Right lobe of liver (tissue), 6 donors: ENCODE results near the gene GCNT3. TPM values are rescaled to one million over a fixed set of nuclear protein-coding genes. Genes with fewer than 3 reads are reported as not detected.

Experiments used
- ATAC-seq, 4 donors: fragments of 200-7000 bp; cut with Tn5 transposase; one replicate each; pipeline ENCODE4 v1.9.1; 2020; ENCODE audit warnings: mild to moderate bottlenecking in 4 of 4, moderate library complexity in 4 of 4
- DNase-seq, 3 donors: peaks; one replicate each; pipeline ENCODE4 v3.0.0-alpha.2; 2020
- H3K27ac ChIP-seq, 3 donors: fragments of 200-600 bp; one replicate each; pipeline ENCODE4 v1.8.0; 2022
- H3K27me3 ChIP-seq, 2 donors: fragments of 200-600 bp; one replicate each; pipeline ENCODE4 v1.8.0; 2022
- H3K36me3 ChIP-seq, 4 donors: fragments of 200-600 bp; sonication (generic) in 1 of 4; one replicate each; pipeline versions ENCODE4 v1.5.1 to v1.8.0; 2017 to 2022; ENCODE audit warnings: control low read depth in 1 of 4
- H3K4me1 ChIP-seq, 4 donors: fragments of 200-600 bp; sonication (generic) in 1 of 4; one replicate each; pipeline versions ENCODE4 v1.5.1 to v1.8.0; 2017 to 2022; ENCODE audit warnings: control low read depth in 1 of 4
- H3K4me3 ChIP-seq, 3 donors: fragments of 200-600 bp; one replicate each; pipeline ENCODE4 v1.8.0; 2022
- H3K9me3 ChIP-seq, 4 donors: fragments of 200-600 bp; sonication (generic) in 1 of 4; one replicate each; pipeline versions ENCODE4 v1.5.1 to v1.8.0; 2017 to 2022; ENCODE audit warnings: control low read depth in 1 of 4
- POLR2A ChIP-seq: fragments of 450-650 bp; IDR thresholded peaks from one replicate; pipeline ENCODE4 v1.6.1; 2017; ENCODE audit warnings: antibody characterized with exemption, mild to moderate bottlenecking
- WGBS: methylation state at CpG from one replicate; pipeline ENCODE4 v1.1.6; 2018; ENCODE audit warnings: low coverage, low lambda C conversion rate; ENCODE audit not compliant: insufficient coverage; ENCODE audit errors: missing lambda C conversion rate; 5-methylcytosine and 5-hydroxymethylcytosine counted together
- intact Hi-C, 2 donors: fragments of 100-400 bp; cut with DNase I; formaldehyde crosslinking; loops; one replicate each; pipeline versions ENCODE4 v1.11.2 to v1.14.1; 2022
- total RNA-seq, 6 experiments: library from RNA; depleted of rRNA in 2 of 6; stranded (reverse); fragments of >200 nt in 2 of 6; fragmentation: NEBNext Ultra II Directional in 3 of 6; extraction: Animal tissue kit (Norgen Biotek cat#: 25700) in 3 of 6; gene quantifications; one replicate each; pipeline versions ENCODE4 v1.1.0 to v1.2.4, GENCODE V29; 2016 to 2023
- TF ChIP-seq, protein P1 (sequence below), 4 donors: fragments of 200-600 bp in 3 of 4; fragments of 450-650 bp in 1 of 4; IDR thresholded peaks; one replicate each; pipeline versions ENCODE4 v1.5.1 to v1.8.0; 2016 to 2022; ENCODE audit warnings: antibody characterized with exemption in 4 of 4, mild to moderate bottlenecking in 2 of 4
- donor health status: DM: no; HTN: yes; CAD: no.
- donor health status: DM: no; HTN: no; CAD: no.
- donor health status: DM: no; HTN: no; CAD: no.
- donor health status: DM: no; HTN: yes; CAD: no.
- donor health status: DM: no; HTN: yes; CAD: no.

Gene GCNT3
- total RNA-seq, 6 experiments from 2014 or later = 0.20 to 3.8 (median 2.4) TPM; not detected in 1

DNA sequence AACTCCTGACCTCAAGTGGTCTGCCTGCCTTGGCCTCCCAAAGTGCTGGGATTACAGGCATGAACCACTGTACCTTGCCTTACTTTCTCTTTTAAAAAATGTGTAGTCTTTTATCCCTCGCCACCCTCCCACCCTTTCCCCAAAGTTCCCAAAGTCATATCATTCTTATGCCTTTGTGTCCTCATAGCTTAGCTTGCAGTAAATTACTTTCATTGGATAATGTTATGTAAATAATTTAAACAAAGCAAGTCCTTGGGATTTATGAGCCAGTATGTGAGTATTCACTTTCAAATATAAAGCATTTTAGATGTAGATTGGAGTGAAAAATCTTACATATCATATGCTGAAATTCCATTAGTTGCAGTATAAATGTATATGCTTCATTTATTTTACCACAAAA is 34.7 kb downstream of the GCNT3 start:
- no peak overlapping the region for H3K27ac ChIP-seq
- DNase-seq = no peak
- 93% methylated on average over 1 of the region's 1 CpG for WGBS
- peaks cover 0 to 38% (median 5%) of the 10 kb centered on the region in 4 donors for H3K36me3 ChIP-seq
- H3K27me3 ChIP-seq = no peaks in the 10 kb centered on the region
- no peak overlapping the region for H3K4me3 ChIP-seq
- no peaks in the 10 kb centered on the region for H3K9me3 ChIP-seq
- ATAC-seq = no peak
- intact Hi-C loops = no loop called here
- TF ChIP-seq POLR2A = no peak
- TF ChIP-seq, protein P1, sequence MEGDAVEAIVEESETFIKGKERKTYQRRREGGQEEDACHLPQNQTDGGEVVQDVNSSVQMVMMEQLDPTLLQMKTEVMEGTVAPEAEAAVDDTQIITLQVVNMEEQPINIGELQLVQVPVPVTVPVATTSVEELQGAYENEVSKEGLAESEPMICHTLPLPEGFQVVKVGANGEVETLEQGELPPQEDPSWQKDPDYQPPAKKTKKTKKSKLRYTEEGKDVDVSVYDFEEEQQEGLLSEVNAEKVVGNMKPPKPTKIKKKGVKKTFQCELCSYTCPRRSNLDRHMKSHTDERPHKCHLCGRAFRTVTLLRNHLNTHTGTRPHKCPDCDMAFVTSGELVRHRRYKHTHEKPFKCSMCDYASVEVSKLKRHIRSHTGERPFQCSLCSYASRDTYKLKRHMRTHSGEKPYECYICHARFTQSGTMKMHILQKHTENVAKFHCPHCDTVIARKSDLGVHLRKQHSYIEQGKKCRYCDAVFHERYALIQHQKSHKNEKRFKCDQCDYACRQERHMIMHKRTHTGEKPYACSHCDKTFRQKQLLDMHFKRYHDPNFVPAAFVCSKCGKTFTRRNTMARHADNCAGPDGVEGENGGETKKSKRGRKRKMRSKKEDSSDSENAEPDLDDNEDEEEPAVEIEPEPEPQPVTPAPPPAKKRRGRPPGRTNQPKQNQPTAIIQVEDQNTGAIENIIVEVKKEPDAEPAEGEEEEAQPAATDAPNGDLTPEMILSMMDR (IDR thresholded peaks at IDR 0.05) = no peak
- no peaks in the 10 kb centered on the region for H3K4me1 ChIP-seq

DNA sequence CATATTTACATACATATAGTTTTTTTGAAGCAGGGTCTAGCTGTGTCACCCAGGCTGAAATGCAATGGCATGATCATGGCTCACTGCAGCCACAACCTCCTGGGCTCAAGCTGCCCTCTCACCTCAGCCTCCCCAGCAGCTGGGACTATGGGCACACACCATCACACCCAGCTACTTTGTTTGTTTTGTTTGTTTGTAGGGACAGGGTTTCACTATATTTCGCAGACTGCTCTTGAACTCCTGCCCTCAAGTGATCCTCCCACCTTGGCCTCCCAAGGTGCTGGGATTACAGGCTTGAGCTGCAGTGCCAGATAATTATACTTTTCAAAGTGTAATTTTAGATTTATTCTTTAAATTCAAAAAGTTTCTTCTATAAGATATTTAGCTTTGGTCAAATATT is 35.5 kb downstream of the GCNT3 start:
- H3K4me1 ChIP-seq = no peaks in the 10 kb centered on the region
- no peak overlapping the region for H3K4me3 ChIP-seq
- no peak overlapping the region for H3K27ac ChIP-seq
- TF ChIP-seq POLR2A = no peak
- TF ChIP-seq, protein P1 (IDR thresholded peaks at IDR 0.05) = no peak
- no peaks in the 10 kb centered on the region for H3K9me3 ChIP-seq
- no peak for DNase-seq
- no peak for ATAC-seq
- intact Hi-C loops = no loop called here
- WGBS = 33% methylated on average over 1 of the region's 1 CpG
- H3K27me3 ChIP-seq = no peaks in the 10 kb centered on the region
- H3K36me3 ChIP-seq = peaks cover 0 to 39% (median 7%) of the 10 kb centered on the region in 4 donors

DNA sequence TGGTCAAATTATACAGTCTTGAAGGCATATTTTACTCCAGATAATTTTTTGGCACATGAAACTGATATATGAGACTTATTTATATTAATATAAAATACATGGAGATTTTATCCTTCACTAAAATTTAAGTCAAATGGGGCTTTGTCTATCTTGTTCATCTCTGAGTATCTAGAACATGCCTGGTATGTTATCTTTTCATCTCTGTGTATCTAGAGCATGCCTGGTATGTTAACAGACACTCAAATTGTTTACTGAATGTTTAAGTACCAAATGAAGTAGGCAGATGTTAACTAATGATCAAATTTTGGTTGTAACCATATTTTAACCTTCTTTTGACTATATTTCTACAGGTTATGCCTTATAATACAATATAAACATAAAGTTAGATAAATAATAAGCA is 38.0 kb downstream of the GCNT3 start:
- Histone ChIP-seq H3K27me3 (no peaks in the 10 kb centered on the region), H3K36me3 (peaks cover 0 to 44% (median 7%) of the 10 kb centered on the region in 4 donors), H3K4me1 (no peaks in the 10 kb centered on the region), H3K27ac (no peak overlapping the region), H3K9me3 (no peaks in the 10 kb centered on the region), H3K4me3 (no peak overlapping the region)
- ATAC-seq (no peak), DNase-seq (no peak)
- intact Hi-C loops = no loop called here
- no peak for TF ChIP-seq POLR2A
- TF ChIP-seq, protein P1 (IDR thresholded peaks at IDR 0.05) = no peak

DNA sequence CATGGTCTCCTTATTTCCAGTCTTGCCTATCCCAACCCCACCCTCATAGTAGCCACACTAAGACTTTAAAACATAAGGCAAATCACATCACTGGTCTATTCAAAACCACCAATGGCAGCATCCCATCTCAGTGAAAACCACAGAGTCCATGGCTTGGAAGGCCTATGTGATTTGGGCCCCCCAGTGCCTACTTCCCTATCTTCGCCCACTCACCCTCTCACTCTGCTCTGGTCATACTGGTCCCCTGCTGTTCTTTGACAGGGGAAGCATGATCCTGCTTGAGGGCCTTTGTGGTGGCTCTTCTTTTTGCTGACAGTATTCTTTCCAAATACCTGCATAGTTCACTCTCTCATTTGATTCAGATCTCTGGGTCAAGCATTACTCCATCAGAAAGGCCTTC is 42.5 kb downstream of the GCNT3 start:
- DNase-seq (no peak), ATAC-seq (no peak)
- 100% methylated on average over 1 of the region's 1 CpG for WGBS
- H3K27ac ChIP-seq = no peak overlapping the region
- peaks cover 0 to 30% (median 3%) of the 10 kb centered on the region in 4 donors for H3K36me3 ChIP-seq
- H3K4me3 ChIP-seq = no peak overlapping the region
- H3K4me1 ChIP-seq = peaks cover 0 to 19% (median 8%) of the 10 kb centered on the region in 4 donors
- no peaks in the 10 kb centered on the region for H3K9me3 ChIP-seq
- no peak for TF ChIP-seq POLR2A
- TF ChIP-seq, protein P1 (IDR thresholded peaks at IDR 0.05) = no peak
- intact Hi-C loops = no loop called here
- H3K27me3 ChIP-seq = no peaks in the 10 kb centered on the region
